CD4-positive, alpha-beta T cell treated with Interleukin-1 beta for 1 hour (primary cell): Measurements from ENCODE around the gene PHTF2.

ENCODE experiments used
- DNase-seq, 2 donors: peaks; one replicate each; pipeline ENCODE4 v3.0.0-alpha.2; 2020 to 2022

The PHTF2 gene

DNA sequence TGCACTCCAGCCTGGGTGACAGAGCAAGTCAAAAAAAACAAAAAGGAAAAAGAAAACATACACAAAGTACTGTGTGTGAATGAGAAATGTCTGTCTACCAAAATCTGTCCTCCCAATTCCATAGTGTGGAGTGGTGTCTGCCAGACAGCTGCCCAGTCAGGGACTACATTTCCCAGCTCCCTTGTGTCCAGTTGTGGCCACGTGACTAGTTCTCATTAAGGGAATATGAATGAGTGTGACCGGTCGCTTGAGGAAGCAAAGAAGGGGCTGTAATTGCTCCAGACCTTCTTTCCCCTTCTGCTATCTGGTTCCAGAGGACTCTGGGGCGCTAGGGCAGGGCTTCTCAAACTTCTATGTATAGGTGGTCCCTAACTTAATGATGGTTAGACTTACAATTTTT, 204.1 kb downstream of the PHTF2 start:
- DNase-seq, result no peak

- DNase-seq, result no peak
Measured at GRCh38 chr7:78006063-78006755, 207.6 kb downstream of the PHTF2 start.
